ENCODE measurements around the gene QRICH2. TPM values are rescaled to one million over a fixed set of nuclear protein-coding genes. Genes with fewer than 3 reads are reported as not detected.

QRICH2 gene
- total and polyA plus RNA-seq, 10 of the 15 experiments (the other 5 are each of a cell fraction or from before 2014, with no cell fraction given) = 0.04 to 0.72 (median 0.25) TPM

DNA sequence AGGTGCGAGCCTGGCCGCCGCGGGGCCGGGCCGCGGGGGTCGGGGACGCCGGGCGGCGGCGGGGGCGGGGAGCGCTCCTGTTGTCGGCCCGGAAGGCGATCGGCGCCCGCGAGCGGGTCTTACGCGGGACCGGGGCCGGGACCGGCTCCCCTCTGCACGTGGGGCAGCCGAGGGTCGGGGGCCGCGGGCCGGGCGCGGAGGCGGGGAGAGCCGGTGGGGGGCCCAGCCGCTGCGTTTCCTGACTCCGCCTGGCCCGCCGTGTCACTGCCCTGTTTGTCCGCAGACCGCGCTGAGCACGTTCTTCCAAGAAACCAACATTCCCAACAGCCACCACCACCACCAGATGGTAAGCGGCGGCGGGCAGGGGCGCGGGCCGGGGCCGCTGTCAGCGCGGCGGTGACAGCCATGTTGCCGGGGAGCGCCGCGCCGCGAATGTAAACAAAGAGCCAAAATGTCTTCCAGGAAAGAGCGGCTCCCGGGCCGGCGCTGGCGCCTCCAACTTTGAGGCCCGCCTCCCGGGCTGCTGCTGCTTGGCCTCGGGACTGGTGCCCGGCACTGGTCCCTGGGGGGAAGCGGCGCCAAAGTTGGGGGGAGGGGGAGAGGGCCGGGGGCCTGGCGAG is 42.3 kb downstream of the QRICH2 start (continued):
- TF ChIP-seq, protein P1, sequence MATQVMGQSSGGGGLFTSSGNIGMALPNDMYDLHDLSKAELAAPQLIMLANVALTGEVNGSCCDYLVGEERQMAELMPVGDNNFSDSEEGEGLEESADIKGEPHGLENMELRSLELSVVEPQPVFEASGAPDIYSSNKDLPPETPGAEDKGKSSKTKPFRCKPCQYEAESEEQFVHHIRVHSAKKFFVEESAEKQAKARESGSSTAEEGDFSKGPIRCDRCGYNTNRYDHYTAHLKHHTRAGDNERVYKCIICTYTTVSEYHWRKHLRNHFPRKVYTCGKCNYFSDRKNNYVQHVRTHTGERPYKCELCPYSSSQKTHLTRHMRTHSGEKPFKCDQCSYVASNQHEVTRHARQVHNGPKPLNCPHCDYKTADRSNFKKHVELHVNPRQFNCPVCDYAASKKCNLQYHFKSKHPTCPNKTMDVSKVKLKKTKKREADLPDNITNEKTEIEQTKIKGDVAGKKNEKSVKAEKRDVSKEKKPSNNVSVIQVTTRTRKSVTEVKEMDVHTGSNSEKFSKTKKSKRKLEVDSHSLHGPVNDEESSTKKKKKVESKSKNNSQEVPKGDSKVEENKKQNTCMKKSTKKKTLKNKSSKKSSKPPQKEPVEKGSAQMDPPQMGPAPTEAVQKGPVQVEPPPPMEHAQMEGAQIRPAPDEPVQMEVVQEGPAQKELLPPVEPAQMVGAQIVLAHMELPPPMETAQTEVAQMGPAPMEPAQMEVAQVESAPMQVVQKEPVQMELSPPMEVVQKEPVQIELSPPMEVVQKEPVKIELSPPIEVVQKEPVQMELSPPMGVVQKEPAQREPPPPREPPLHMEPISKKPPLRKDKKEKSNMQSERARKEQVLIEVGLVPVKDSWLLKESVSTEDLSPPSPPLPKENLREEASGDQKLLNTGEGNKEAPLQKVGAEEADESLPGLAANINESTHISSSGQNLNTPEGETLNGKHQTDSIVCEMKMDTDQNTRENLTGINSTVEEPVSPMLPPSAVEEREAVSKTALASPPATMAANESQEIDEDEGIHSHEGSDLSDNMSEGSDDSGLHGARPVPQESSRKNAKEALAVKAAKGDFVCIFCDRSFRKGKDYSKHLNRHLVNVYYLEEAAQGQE (IDR thresholded peaks at IDR 0.05; ENCODE audit: low read depth, low read length) = no peak
- no peak for TF ChIP-seq NBN (IDR thresholded peaks at IDR 0.05)
- TF ChIP-seq, protein P2, sequence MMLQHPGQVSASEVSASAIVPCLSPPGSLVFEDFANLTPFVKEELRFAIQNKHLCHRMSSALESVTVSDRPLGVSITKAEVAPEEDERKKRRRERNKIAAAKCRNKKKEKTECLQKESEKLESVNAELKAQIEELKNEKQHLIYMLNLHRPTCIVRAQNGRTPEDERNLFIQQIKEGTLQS (IDR thresholded peaks at IDR 0.05; ENCODE audit: borderline replicate concordance, extremely low read depth, low read depth, low read length) = no peak
- no peak for TF ChIP-seq JUND (IDR thresholded peaks at IDR 0.05; ENCODE audit: low read depth, low read length)
- TF ChIP-seq PAX8 (IDR thresholded peaks at IDR 0.05) = no peak
- TF ChIP-seq, protein P3, sequence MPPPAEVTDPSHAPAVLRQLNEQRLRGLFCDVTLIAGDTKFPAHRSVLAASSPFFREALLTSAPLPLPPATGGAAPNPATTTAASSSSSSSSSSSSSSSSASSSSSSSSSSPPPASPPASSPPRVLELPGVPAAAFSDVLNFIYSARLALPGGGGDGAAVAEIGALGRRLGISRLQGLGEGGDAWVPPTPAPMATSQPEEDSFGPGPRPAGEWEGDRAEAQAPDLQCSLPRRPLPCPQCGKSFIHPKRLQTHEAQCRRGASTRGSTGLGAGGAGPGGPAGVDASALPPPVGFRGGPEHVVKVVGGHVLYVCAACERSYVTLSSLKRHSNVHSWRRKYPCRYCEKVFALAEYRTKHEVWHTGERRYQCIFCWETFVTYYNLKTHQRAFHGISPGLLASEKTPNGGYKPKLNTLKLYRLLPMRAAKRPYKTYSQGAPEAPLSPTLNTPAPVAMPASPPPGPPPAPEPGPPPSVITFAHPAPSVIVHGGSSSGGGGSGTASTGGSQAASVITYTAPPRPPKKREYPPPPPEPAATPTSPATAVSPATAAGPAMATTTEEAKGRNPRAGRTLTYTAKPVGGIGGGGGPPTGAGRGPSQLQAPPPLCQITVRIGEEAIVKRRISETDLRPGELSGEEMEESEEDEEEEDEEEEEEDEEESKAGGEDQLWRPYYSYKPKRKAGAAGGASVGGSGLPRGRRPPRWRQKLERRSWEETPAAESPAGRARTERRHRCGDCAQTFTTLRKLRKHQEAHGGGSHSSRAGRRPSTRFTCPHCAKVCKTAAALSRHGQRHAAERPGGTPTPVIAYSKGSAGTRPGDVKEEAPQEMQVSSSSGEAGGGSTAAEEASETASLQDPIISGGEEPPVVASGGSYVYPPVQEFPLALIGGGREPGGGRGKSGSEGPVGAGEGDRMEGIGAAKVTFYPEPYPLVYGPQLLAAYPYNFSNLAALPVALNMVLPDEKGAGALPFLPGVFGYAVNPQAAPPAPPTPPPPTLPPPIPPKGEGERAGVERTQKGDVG (CRISPR knock-in tag; IDR thresholded peaks at IDR 0.05) = no peak
- no peak; the same call in 1 of the 2 replicates for TF ChIP-seq SIN3A (IDR thresholded peaks at IDR 0.05; ENCODE audit: low read depth, low read length)
- TF ChIP-seq JUNB (IDR thresholded peaks at IDR 0.05) = no peak
- TF ChIP-seq MXI1 (IDR thresholded peaks at IDR 0.05; ENCODE audit: low read depth, low read length) = no peak
- TF ChIP-seq, protein P4, sequence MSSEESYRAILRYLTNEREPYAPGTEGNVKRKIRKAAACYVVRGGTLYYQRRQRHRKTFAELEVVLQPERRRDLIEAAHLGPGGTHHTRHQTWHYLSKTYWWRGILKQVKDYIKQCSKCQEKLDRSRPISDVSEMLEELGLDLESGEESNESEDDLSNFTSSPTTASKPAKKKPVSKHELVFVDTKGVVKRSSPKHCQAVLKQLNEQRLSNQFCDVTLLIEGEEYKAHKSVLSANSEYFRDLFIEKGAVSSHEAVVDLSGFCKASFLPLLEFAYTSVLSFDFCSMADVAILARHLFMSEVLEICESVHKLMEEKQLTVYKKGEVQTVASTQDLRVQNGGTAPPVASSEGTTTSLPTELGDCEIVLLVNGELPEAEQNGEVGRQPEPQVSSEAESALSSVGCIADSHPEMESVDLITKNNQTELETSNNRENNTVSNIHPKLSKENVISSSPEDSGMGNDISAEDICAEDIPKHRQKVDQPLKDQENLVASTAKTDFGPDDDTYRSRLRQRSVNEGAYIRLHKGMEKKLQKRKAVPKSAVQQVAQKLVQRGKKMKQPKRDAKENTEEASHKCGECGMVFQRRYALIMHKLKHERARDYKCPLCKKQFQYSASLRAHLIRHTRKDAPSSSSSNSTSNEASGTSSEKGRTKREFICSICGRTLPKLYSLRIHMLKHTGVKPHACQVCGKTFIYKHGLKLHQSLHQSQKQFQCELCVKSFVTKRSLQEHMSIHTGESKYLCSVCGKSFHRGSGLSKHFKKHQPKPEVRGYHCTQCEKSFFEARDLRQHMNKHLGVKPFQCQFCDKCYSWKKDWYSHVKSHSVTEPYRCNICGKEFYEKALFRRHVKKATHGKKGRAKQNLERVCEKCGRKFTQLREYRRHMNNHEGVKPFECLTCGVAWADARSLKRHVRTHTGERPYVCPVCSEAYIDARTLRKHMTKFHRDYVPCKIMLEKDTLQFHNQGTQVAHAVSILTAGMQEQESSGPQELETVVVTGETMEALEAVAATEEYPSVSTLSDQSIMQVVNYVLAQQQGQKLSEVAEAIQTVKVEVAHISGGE (CRISPR knock-in tag; IDR thresholded peaks at IDR 0.05) = no peak
- no peak for TF ChIP-seq IKZF2 (IDR thresholded peaks at IDR 0.05)
- no peak for TF ChIP-seq CEBPB (IDR thresholded peaks at IDR 0.05; ENCODE audit: borderline replicate concordance in 1 of 2, low read depth in 2 of 2, low read length in 2 of 2)
- TF ChIP-seq, protein P5, sequence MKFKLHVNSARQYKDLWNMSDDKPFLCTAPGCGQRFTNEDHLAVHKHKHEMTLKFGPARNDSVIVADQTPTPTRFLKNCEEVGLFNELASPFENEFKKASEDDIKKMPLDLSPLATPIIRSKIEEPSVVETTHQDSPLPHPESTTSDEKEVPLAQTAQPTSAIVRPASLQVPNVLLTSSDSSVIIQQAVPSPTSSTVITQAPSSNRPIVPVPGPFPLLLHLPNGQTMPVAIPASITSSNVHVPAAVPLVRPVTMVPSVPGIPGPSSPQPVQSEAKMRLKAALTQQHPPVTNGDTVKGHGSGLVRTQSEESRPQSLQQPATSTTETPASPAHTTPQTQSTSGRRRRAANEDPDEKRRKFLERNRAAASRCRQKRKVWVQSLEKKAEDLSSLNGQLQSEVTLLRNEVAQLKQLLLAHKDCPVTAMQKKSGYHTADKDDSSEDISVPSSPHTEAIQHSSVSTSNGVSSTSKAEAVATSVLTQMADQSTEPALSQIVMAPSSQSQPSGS (IDR thresholded peaks at IDR 0.05; ENCODE audit: low read length) = no peak
- TF ChIP-seq, protein P6, sequence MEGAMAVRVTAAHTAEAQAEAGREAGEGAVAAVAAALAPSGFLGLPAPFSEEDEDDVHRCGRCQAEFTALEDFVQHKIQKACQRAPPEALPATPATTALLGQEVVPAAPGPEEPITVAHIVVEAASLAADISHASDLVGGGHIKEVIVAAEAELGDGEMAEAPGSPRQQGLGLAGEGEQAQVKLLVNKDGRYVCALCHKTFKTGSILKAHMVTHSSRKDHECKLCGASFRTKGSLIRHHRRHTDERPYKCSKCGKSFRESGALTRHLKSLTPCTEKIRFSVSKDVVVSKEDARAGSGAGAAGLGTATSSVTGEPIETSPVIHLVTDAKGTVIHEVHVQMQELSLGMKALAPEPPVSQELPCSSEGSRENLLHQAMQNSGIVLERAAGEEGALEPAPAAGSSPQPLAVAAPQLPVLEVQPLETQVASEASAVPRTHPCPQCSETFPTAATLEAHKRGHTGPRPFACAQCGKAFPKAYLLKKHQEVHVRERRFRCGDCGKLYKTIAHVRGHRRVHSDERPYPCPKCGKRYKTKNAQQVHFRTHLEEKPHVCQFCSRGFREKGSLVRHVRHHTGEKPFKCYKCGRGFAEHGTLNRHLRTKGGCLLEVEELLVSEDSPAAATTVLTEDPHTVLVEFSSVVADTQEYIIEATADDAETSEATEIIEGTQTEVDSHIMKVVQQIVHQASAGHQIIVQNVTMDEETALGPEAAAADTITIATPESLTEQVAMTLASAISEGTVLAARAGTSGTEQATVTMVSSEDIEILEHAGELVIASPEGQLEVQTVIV (IDR thresholded peaks at IDR 0.05; ENCODE audit: borderline replicate concordance, partially characterized antibody) = no peak
- no peak for TF ChIP-seq SMC3 (IDR thresholded peaks at IDR 0.05; ENCODE audit: borderline replicate concordance, low read length)
